WTC11 (cell line): Measurements from ENCODE around the gene KDM2A.

Experiments
- USF2 ChIP-seq: sonication (generic); formaldehyde crosslinking; IDR thresholded peaks from 2 replicates; pipeline ENCODE4 v1.8.1; 2023; ENCODE audit warnings: mild to moderate bottlenecking, missing genetic modification reagents, moderate library complexity
- TF ChIP-seq, protein P1 (sequence below): sonication (generic); formaldehyde crosslinking; IDR thresholded peaks from 2 replicates; pipeline ENCODE4 v1.8.0; 2022; ENCODE audit warnings: mild to moderate bottlenecking, missing genetic modification reagents

- TF ChIP-seq USF2 (CRISPR knock-in tag), result no peak
- TF ChIP-seq, protein P1, sequence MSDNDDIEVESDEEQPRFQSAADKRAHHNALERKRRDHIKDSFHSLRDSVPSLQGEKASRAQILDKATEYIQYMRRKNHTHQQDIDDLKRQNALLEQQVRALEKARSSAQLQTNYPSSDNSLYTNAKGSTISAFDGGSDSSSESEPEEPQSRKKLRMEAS (CRISPR knock-in tag), result no peak
Observed at GRCh38 chr11:67199751-67200150, 80.7 kb downstream of the KDM2A start.
